Measurements from ENCODE around the gene CFAP210.
"Not testable (repeated sequence)": the region's sequence is repeated elsewhere in the genome, so short reads cannot be mapped to it uniquely, and the experiment has no call there.

The CFAP210 gene

DNA sequence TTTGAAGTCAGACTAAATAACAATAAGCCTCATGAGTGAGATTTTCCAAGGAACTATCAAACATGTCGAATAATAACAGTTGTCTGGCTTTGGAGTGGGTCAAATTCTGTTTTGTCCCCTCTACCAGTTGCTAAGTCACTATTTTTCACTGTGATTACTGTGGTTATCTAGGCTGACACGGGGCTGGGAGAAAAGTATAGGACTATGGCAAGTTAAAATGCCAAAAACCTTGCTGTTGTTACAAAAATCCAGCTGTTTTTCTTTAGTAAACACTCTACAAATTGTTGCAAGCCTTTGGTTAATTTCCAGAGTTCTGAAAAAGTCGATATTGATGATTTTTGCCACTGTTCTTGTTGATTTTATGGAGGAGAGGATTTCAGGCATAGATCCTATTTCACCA, 1.5 kb downstream of the CFAP210 start:
- no peaks in the 10 kb centered on the region for H3K36me3 ChIP-seq (ENCODE audit: control insufficient read depth in 1 of 2, insufficient read depth in 2 of 2, low read depth in 1 of 2, low read length in 2 of 2)
- H3K9me3 ChIP-seq (ENCODE audit: control insufficient read depth, low read length) = no peaks in the 10 kb centered on the region
- no peak overlapping the region for H4K8ac ChIP-seq (ENCODE audit: low read length)
- H3K4me1 ChIP-seq (ENCODE audit: control insufficient read depth, insufficient read depth, low read depth, low read length) = peaks cover 1% of the 10 kb centered on the region
- no peak overlapping the region for H3K4me3 ChIP-seq (ENCODE audit: insufficient read depth in 1 of 2, low read depth in 1 of 2, low read length in 2 of 2)
- H3K14ac ChIP-seq (ENCODE audit: low read length in 2 of 2) = no peak overlapping the region
- no peak overlapping the region for H3K18ac ChIP-seq (ENCODE audit: low read depth in 1 of 2, low read length in 2 of 2)
- no peak overlapping the region for H3K4ac ChIP-seq (ENCODE audit: low read depth in 1 of 2, low read length in 2 of 2)
- H2BK120ac ChIP-seq (ENCODE audit: low read depth, low read length) = no peak overlapping the region
- H4K91ac ChIP-seq (ENCODE audit: low read length) = no peak overlapping the region
- no peak overlapping the region for H3K9ac ChIP-seq (ENCODE audit: low read length)
- no peak overlapping the region for H3K23ac ChIP-seq (ENCODE audit: low read length in 2 of 2)
- no peak overlapping the region for H2BK15ac ChIP-seq (ENCODE audit: low read depth, poor library complexity, severe bottlenecking)
- no peak overlapping the region for H2BK5ac ChIP-seq (ENCODE audit: low read depth, low read length, poor library complexity, severe bottlenecking)
- no peak overlapping the region for H2BK12ac ChIP-seq (ENCODE audit: low read length in 2 of 2)
- H2AFZ ChIP-seq (ENCODE audit: low read depth, low read length) = no peak overlapping the region
- H3K4me2 ChIP-seq (ENCODE audit: low read length, poor library complexity, severe bottlenecking) = no peak overlapping the region
- WGBS = 61% methylated on average over 2 of the region's 3 CpGs
- H2AK5ac ChIP-seq (ENCODE audit: low read length, severe bottlenecking) = no peak overlapping the region
- peaks cover 8% of the 10 kb centered on the region for H3K79me1 ChIP-seq (replicated peaks; ENCODE audit: low read length, poor library complexity, severe bottlenecking)
- no peak overlapping the region for H3K27ac ChIP-seq (ENCODE audit: low read length, poor library complexity, severe bottlenecking)
- H3K27me3 ChIP-seq (ENCODE audit: control insufficient read depth in 1 of 2, insufficient read depth in 1 of 2, low read length in 2 of 2) = no peaks in the 10 kb centered on the region
- no peak for DNase-seq

DNA sequence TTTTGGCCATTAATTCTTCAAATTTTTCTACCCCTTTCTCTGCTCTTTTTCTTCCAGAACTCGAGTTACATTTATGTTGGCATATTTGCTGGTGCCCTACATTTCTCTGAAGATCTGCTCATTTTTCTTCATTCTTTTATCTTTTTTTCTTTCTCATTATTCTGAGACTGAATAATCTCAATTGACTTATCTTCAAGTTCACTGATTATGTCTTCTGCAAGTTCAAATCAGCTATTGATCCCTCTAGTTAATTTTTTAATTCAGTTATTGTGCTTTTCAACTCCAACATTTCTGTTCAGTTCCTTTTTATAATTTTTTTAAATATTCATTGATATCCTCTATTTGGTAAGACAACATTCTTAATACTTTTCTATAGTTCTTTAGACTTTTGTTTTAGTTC, 3.2 kb downstream of the CFAP210 start:
- Histone ChIP-seq H3K9me3 (ENCODE audit: control insufficient read depth, low read length) (no peaks in the 10 kb centered on the region), H3K27me3 (ENCODE audit: control insufficient read depth in 1 of 2, insufficient read depth in 1 of 2, low read length in 2 of 2) (no peaks in the 10 kb centered on the region), H4K8ac (ENCODE audit: low read length) (no peak overlapping the region), H3K27ac (ENCODE audit: low read length, poor library complexity, severe bottlenecking) (no peak overlapping the region), H3K36me3 (ENCODE audit: control insufficient read depth in 1 of 2, insufficient read depth in 2 of 2, low read depth in 1 of 2, low read length in 2 of 2) (no peaks in the 10 kb centered on the region), H2BK15ac (ENCODE audit: low read depth, poor library complexity, severe bottlenecking) (no peak overlapping the region), H3K4ac (ENCODE audit: low read depth in 1 of 2, low read length in 2 of 2) (no peak overlapping the region), H3K4me2 (ENCODE audit: low read length, poor library complexity, severe bottlenecking) (no peak overlapping the region), H3K14ac (ENCODE audit: low read length in 2 of 2) (no peak overlapping the region), H2BK120ac (ENCODE audit: low read depth, low read length) (no peak overlapping the region), H3K23ac (ENCODE audit: low read length in 2 of 2) (no peak overlapping the region), H2BK5ac (ENCODE audit: low read depth, low read length, poor library complexity, severe bottlenecking) (no peak overlapping the region), H3K4me3 (ENCODE audit: insufficient read depth in 1 of 2, low read depth in 1 of 2, low read length in 2 of 2) (no peak overlapping the region), H3K79me1 (replicated peaks; ENCODE audit: low read length, poor library complexity, severe bottlenecking) (peaks cover 8% of the 10 kb centered on the region), H2BK12ac (ENCODE audit: low read length in 2 of 2) (no peak overlapping the region), H3K9ac (ENCODE audit: low read length) (no peak overlapping the region), H3K4me1 (ENCODE audit: control insufficient read depth, insufficient read depth, low read depth, low read length) (peaks cover 1% of the 10 kb centered on the region), H2AFZ (ENCODE audit: low read depth, low read length) (no peak overlapping the region), H4K91ac (ENCODE audit: low read length) (no peak overlapping the region), H3K18ac (ENCODE audit: low read depth in 1 of 2, low read length in 2 of 2) (no peak overlapping the region), H2AK5ac (ENCODE audit: low read length, severe bottlenecking) (no peak overlapping the region)
- no peak for DNase-seq
- 46% methylated on average over 1 of the region's 1 CpG for WGBS

DNA sequence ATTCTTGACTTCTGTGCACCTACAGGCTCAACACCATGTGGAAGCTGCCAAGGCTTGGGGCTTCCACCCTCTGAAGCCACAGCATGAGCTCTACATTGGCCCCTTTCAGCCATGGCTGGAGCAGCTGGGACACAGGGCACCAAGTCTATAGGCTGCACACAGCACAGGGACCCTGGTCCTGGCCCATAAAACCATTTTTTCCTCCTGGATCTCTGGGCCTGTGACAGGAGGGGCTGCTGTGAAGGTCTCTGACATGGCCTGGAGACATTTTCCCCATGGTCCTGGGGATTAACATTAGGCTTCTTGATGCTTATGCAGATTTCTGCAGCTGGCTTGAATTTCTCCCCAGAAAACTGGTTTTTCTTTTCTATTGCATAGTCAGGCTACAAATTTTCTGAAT, 6.3 kb downstream of the CFAP210 start:
- not testable (repeated sequence) for H2BK12ac ChIP-seq (ENCODE audit: low read length in 2 of 2); H3K9ac ChIP-seq (ENCODE audit: low read length); H3K4ac ChIP-seq (ENCODE audit: low read depth in 1 of 2, low read length in 2 of 2); H3K18ac ChIP-seq (ENCODE audit: low read depth in 1 of 2, low read length in 2 of 2); H3K36me3 ChIP-seq (ENCODE audit: control insufficient read depth in 1 of 2, insufficient read depth in 2 of 2, low read depth in 1 of 2, low read length in 2 of 2); H3K9me3 ChIP-seq (ENCODE audit: control insufficient read depth, low read length); H3K14ac ChIP-seq (ENCODE audit: low read length in 2 of 2); H2BK5ac ChIP-seq (ENCODE audit: low read depth, low read length, poor library complexity, severe bottlenecking); H2BK15ac ChIP-seq (ENCODE audit: low read depth, poor library complexity, severe bottlenecking); H3K27ac ChIP-seq (ENCODE audit: low read length, poor library complexity, severe bottlenecking); DNase-seq; H4K91ac ChIP-seq (ENCODE audit: low read length); H4K8ac ChIP-seq (ENCODE audit: low read length); H3K23ac ChIP-seq (ENCODE audit: low read length in 2 of 2); H3K79me1 ChIP-seq (replicated peaks; ENCODE audit: low read length, poor library complexity, severe bottlenecking); H2AK5ac ChIP-seq (ENCODE audit: low read length, severe bottlenecking); H2BK120ac ChIP-seq (ENCODE audit: low read depth, low read length); H2AFZ ChIP-seq (ENCODE audit: low read depth, low read length); H3K4me1 ChIP-seq (ENCODE audit: control insufficient read depth, insufficient read depth, low read depth, low read length); H3K27me3 ChIP-seq (ENCODE audit: control insufficient read depth in 1 of 2, insufficient read depth in 1 of 2, low read length in 2 of 2); H3K4me2 ChIP-seq (ENCODE audit: low read length, poor library complexity, severe bottlenecking); H3K4me3 ChIP-seq (ENCODE audit: insufficient read depth in 1 of 2, low read depth in 1 of 2, low read length in 2 of 2)

DNA sequence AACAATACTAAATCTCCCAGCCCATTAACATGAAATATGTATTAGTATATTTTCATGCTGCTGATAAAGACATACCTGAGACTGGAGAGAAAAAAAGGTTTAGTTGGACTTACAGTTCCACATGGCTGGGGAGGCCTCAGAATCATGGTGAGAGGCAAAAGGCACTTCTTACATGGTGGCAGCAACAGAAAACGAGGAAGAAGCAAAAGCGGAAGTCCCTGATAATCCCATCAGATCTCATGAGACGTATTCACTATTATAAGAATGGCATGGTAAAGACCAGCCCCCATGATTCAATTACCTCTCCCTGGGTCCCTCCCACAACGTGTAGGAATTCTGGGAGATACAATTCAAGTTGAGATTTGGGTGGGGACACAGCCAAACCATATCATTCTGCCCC, 7.4 kb downstream of the CFAP210 start:
- not testable (repeated sequence) for H4K91ac ChIP-seq (ENCODE audit: low read length); H3K14ac ChIP-seq (ENCODE audit: low read length in 2 of 2)

More for the DNA sequence above, 7.4 kb downstream of the CFAP210 start:
- not testable (repeated sequence) for H2AFZ ChIP-seq (ENCODE audit: low read depth, low read length); H3K36me3 ChIP-seq (ENCODE audit: control insufficient read depth in 1 of 2, insufficient read depth in 2 of 2, low read depth in 1 of 2, low read length in 2 of 2); H3K4ac ChIP-seq (ENCODE audit: low read depth in 1 of 2, low read length in 2 of 2); H3K9me3 ChIP-seq (ENCODE audit: control insufficient read depth, low read length); H2BK5ac ChIP-seq (ENCODE audit: low read depth, low read length, poor library complexity, severe bottlenecking); H3K79me1 ChIP-seq (replicated peaks; ENCODE audit: low read length, poor library complexity, severe bottlenecking); H3K27me3 ChIP-seq (ENCODE audit: control insufficient read depth in 1 of 2, insufficient read depth in 1 of 2, low read length in 2 of 2); H3K4me1 ChIP-seq (ENCODE audit: control insufficient read depth, insufficient read depth, low read depth, low read length); H3K9ac ChIP-seq (ENCODE audit: low read length); H3K4me3 ChIP-seq (ENCODE audit: insufficient read depth in 1 of 2, low read depth in 1 of 2, low read length in 2 of 2); H3K27ac ChIP-seq (ENCODE audit: low read length, poor library complexity, severe bottlenecking); H2BK15ac ChIP-seq (ENCODE audit: low read depth, poor library complexity, severe bottlenecking); H3K4me2 ChIP-seq (ENCODE audit: low read length, poor library complexity, severe bottlenecking); H2BK12ac ChIP-seq (ENCODE audit: low read length in 2 of 2); H3K18ac ChIP-seq (ENCODE audit: low read depth in 1 of 2, low read length in 2 of 2); H2AK5ac ChIP-seq (ENCODE audit: low read length, severe bottlenecking); H4K8ac ChIP-seq (ENCODE audit: low read length); H3K23ac ChIP-seq (ENCODE audit: low read length in 2 of 2); DNase-seq; H2BK120ac ChIP-seq (ENCODE audit: low read depth, low read length)
- WGBS = 72% methylated on average over 2 of the region's 4 CpGs
